HG03066 (cell line): ENCODE results near the gene RECK.
A peak's percentile ranks its signal among the peaks of the same experiment; 100 is the strongest.
"Not testable (repeated sequence)": the region's sequence is repeated elsewhere in the genome, so short reads cannot be mapped to it uniquely, and the experiment has no call there.

Source experiments
- ATAC-seq: cut with Tn5 transposase; IDR thresholded peaks from one replicate; pipeline ENCODE4 v1.9.1; 2021; ENCODE audit warnings: low read depth; ENCODE audit not compliant: unreplicated experiment

The RECK gene

DNA sequence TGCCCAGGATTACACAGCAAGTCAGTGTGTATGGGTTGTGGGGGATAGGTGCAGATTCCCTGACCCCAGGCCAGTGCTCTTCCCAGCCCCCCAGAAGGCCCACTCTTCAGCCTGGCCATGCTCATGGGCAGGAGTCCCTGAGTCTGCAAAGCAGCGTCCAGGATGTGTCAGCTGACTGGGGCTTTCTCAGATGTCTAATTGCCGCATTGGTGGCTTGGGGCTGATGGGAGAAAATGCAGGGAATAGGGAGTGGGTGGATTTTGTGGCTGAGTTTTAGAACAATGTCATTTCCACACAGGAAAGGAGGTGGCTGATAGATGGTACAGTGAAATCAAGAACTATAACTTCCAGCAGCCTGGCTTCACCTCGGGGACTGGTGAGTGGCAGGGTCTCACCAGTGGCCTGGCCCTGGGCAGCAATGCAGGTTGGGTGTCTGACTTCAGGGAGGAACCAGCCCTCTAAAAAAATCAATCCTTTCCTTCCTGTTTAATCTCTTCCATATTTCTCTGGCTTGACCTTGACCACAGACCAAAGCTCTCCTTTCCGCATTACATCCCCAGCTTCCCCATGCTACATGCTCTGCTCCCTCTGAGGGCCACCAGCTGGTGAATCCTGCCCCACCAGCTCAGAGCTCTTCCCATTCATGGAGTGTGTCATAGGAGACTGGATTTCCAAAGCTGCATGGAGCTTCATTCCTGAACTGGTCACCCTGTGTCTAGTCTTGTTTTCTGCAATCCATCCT, 114.0 kb downstream of the RECK start:
- ATAC-seq, result no peak

DNA sequence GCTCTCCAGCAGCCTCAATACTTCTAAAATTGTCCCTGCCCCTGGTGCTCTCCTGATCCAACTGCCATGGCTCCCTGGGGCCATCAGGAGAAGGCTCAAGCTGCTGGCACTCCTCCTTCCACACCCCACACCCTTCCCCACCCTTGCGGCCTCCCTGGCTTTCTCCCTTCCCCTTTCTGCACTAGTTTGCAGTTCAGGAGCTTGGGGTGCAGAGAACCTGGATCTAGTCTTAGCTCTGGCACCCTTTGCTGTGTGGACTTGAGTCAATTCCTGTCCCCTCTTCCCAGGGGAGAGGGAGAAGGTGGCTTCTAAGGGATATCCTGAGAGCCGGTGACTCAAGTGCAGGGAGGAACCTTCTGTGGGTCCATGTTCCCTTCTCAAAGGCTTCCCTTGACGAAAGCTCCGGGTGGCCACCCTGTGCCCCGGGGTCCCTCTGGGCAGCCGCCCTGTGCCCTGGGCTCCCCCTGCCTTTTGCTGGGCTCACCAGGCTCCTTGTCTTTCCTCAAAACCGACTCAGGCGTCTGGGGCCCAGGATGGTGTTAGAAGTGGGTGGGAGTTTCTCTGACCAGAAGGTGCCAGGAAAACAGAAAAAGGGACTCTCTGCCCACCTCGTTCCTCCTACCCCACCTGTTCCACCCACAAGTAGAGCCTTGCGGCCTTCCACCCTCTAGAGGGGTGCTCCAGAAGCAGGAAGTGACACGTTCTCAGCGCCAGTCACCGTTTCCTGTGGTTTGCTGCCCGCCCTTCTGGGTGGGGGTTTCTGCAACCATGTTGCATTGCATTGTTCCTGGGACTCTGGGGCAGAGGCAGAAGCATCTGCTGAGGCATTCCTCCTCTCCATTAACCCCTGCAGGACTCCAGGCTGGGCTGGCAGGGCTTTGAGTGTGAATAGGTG, 114.8 kb downstream of the RECK start:
- ATAC-seq, result peak; percentile 86

DNA sequence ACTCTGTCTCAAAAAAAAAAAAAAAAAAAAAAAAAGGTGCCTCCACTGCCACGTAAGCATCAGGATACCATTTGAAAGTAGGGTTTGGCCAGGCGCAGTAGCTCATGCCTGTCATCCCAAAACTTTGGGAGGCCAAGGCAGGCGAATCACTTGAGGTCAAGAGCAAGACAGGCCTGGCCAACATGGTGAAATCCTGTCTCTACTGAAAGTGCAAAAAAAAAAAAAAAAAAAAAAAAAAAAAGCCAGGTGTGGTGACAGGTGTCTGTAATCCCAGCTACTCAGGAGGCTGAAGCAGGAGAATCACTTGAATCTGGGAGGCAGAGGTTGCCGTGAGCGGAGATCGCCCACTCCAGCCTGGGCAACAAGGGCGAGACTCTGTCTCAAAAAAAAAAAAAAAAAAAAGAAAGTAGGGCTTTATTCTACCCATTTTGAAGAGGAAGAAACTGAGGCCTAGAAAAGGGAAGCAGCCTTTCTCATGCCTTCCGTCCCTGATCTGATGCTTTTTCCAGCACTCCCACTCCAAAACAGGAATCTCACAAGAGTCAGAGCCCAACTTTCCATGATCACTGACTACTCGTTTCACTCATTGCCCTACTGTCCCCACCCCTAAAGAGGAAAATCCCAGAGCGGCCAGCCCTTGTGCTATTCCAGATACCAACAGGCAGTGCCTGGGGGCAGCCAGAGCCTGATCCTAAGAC, 116.2 kb downstream of the RECK start:
- no peak for ATAC-seq

DNA sequence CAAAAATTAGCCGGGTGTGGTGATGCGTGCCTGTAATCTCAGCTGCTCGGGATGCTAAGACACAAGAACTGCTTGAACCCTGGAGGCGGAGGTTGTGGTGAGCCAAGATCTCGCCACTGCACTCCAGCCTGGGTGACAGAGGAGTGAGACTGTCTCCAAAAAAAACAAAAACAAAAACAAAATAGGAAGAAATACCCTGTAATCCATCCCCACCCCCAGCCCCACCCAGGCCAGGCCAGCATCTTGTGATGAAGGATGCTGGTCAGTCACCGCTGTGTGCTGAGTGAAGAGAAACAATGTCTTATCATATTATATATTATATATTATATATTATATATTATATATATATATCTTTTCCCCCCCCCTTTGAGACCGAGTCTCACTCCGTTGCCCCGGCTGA, 117.0 kb downstream of the RECK start:
- ATAC-seq, result no peak

DNA sequence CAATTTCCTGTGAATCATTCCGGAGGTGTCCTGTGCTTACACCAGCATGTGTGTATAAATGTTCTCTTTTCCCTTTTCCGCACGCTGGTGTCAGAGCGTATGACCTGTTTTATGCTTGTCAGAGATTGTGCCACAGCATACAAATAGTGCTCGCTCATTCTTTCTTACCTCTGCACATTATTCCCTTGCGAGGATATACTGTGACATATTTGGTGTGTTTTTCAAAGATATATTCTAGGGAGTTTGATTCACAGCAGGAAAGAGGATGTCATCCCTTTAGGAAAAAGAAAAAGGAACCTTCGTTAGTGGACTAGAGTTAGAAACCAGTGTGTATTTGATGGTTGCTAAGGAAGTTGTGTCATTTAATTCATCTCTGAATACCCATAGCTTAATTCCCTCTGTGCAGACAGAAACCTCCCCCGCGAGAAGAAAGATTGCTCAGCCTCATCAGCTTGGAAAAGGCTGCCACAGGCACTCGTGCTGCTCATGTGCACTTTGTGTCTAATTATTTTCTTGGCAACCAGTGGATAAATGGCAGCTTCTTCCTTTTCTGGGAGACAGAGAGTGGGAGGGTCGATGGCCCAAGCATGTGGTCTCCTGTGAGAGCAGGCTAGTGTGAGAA, 117.7 kb downstream of the RECK start:
- ATAC-seq, result no peak

DNA sequence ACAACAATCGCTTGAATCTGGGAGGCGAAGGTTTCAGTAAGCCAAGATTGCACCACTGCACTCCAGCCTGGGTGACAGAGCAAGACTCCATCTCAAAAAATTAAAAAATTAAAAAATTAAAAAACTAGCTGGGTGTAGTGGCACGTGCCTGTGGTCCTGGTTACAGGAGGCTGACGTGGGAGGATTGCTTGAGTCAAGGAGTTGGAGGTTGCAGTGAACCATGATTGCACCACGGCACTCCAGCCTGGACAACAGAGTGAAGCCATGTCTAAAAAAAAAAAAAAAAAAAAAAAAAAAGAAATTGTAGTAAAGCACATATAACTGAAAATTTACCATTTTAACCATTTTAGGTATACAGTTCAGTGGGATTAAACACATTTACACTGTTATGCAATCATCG, 119.4 kb downstream of the RECK start:
- no peak for ATAC-seq

DNA sequence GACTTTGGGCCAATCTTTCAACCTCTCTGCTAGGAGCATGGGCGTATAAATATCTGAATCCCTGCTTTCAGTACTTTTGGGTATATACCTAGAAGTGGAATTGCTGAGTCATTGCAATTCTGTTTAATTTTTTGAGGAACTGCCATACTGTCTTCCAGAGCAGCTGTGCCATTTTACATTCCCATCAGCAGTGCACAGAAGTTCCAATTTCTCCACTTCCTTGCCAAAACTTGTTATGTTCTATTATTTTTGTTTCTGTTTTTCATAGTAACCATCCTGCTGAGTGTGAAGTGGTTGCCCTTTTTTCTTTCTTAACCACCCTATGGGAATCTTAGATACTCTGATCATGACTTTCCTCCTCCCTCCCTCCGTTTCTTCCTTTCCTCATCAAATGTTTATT, 121.4 kb downstream of the RECK start:
- ATAC-seq, result no peak

DNA sequence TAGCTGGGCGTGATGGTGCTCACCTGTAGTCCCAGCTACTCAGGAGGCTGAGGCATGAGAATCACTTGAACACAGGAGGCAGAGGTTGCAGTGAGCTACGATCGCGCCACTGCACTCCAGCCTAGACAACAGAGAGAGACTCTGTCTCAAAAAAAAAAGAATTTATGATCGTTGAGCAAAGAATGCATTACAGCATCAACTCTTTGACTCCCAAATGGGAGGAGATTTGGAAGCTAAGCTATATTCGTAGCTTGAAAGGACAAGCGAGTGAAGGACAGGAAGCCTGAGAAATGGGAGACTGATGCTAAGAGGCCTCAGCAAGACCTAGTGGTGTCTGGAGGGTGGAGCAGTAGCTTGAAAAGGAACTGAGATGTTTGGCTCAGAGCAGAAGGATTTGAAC, 122.2 kb downstream of the RECK start:
- ATAC-seq, result no peak

DNA sequence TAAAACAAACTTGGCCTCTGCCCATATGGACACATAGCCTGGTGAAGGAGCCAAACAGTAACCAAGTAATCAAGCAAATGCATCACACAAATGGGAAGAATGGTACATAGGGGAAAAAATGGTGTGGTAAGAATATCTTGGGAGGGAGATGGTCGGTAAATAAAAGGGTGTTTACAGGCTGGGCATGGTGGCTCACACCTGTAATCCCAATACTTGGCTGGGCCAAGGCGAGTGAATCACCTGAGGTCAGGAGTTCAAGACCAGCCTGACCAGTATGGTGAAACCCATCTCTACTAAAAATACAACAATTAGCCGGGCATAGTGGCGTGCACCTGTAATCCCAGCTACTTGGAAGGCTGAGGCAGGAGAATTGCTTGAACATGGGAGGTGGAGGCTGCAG, 122.8 kb downstream of the RECK start:
- not testable (repeated sequence) for ATAC-seq

DNA sequence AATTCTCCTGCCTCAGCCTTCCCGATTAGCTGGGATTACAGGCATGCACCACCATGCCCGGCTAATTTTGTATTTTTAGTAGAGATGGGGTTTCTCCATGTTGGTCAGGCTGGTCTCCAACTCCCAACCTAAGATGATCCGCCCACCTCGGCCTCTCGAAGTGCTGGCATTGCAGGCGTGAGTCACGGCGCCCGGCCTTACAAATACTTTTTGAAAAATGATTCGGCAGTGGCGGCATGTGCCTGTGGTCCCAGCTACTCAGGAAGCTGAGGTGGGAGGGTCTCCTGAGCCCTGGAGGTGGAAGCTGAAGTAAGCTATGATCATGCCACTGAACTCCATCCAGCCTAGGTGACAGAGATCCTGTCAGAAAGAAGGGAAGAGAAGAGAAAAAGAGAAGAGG, 123.4 kb downstream of the RECK start:
- not testable (repeated sequence) for ATAC-seq

DNA sequence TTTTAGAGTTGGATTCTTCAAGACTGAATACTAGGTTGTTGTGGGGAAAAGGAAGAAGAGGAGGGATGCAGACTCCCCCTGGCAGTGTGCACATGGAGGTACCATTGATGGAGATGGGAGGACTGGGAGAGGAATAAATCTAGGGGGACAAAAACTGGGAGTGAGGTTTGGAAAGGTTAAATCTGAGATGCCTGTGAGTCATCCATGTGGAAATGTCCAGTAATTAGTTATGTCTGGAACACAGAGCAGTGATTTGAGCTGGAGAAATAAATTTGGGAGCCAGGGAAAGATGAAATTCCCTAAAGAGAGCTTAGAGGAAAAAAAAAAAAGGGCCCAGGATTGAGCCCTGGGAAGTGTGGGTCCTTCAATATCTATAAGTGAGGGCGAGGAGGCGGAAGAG, 124.5 kb downstream of the RECK start:
- ATAC-seq, result no peak

DNA sequence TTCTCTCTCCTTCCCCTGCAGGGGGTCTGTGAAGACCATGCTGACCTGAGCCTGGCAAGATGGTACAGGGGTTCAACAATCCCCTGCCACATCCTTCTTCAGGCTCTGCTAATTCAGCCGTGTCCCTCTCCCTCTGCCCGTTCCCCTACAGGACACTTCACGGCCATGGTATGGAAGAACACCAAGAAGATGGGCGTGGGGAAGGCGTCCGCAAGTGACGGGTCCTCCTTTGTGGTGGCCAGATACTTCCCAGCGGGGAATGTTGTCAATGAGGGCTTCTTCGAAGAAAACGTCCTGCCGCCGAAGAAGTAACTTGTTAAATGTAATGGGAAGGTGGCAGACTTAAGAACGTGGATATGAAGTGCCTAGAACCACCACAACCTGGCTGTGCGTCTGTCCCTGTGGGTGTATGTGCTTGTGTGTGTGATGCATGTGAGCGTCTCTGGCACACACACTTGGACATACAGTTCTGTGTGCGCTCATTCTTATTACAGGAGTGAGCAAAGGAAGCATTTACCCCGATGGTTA, 125.6 kb downstream of the RECK start:
- no peak for ATAC-seq

DNA sequence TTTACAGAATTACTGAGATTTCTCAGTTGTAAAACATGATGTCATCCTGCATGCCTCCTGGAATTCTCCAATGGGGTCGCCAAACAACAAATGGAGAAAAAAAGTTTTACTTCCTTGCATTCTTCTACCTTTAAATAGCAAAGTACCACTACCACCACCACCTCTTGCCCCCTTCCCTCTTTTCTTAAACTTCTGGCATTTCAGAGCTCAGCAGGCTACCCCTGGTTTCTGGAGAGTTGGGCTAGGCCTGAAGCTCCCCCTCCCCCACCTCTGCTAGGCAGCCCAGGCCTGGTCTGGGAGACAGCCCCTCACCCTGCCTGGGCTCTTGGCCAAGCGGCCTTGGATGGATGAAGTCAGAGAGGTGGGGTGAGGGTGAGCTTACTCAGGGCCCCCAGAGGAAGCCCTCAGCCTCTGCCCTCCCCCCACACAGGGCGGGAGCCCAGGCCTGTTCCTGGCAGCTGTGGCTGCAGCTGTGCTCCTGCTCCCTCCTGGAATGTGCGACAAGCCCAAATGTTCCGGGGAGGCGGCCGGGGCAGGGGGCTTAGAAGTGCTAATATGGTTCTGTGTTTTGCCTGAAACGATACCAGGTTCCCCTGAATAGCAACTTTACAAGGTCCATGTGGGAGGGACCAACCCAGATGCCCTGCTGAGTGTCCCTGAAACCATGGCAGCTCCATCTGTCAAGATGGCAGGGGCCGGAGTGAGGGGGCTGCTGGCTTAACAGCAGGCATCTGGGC, 126.5 kb downstream of the RECK start:
- no peak for ATAC-seq

DNA sequence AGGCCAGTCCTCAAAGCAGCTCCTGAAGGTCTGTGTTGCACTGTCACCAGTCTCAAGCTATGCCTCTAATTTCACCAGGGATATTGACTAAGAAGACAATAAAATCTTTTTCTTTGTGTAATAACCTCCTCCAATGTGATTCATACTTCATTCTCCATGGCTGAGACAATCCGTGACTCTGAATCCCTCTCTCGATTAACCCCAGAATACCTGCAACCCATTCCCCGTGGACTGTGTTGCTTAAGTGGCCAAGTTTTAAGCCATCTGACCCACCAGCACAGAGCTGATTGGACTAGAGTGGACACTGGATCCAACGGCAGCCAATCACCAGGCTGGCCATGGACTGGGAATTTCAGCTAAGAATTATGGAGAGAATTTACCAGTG, 127.1 kb downstream of the RECK start:
- no peak for ATAC-seq

DNA sequence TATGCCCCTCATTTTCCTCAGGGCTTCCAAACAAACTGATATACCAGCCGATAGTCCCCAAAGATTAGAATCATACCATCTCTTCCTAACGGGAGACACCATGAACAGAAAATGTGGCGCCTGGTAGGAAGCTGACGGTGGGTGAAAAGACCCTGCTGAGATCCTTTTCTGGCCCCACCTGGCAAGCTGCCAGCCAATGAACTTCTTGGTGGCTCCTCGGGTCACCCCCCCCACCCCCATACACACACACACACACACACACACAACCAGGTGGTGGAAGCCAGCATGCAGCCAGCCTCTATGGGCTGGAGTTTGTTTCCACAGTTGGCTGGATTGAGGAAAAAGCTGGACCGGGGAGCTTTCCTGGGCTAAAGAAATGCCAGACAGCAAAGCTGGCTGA, 127.7 kb downstream of the RECK start:
- no peak for ATAC-seq

DNA sequence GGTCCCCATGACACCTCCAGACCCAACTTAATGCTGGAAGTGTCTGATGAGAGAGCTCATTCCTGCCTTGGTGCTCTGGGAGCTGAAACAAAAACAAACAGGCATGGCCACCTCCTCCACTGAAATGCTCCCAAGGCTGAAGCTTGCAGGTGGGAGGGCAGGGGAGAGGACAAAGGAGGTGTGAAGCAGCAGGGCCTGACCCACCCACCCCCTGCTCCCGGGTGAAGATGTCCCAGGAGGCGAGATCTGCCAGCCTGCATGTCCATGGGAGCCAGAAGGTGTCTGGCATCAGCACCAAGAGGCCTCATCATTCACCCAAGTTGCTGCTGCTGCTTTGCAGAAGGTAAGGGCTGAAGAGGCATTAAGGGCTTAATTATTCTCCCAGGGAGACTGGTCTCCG, 128.3 kb downstream of the RECK start:
- ATAC-seq, result no peak

DNA sequence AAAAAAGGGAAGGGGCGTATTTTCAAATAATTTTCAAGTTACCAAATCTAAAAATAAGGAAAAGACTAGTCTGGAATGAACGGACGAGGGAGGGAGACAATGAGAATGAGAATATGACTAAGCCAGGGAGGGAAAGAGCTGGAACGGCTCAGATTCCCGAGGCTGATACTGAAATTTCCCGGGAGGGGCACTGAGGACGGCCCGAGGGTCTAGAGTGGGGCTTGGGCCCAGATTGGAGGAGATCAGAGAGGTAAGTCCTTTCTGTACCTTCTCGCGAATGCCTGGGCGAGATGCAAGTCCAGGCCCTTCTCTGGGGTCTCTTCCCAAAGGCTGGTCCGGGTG, 129.1 kb downstream of the RECK start:
- ATAC-seq, result no peak

DNA sequence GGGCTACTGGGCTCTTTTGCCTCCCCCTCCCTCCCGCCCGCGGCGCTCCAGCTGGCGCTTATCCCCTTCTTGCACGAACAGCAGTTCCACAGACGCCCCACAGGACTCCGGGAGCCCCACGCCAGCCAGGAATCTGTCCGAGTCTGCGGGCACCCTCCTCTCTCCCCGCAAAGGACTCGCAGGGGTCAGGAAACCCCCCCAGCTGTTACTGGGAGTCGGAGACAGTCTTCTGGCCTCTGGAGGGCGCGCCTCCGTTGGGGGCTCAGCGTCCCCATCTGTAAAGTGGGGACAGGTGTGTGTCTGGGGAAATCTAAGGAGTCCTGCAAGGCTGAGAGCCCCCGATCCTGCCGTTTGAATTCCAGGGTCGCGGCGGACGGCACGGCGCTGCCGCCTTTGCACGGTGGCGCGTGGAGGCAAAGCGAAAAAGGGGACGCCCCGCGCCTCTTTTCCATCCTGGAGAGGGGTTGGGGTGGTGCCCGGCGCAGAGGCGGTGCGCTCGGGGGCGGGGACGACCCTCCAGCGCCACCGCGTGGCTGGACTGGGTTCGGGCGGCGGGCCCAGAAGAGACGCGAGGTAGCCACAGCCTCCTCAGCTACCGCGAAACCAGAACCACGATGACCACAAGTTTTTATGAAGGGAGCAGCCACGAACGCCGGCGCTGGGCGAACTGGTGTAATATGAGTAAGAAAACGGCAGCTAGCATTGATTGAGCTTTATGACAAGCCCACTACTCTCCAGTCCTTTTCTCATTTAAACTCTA, 129.6 kb downstream of the RECK start:
- peak; percentile 66 for ATAC-seq

DNA sequence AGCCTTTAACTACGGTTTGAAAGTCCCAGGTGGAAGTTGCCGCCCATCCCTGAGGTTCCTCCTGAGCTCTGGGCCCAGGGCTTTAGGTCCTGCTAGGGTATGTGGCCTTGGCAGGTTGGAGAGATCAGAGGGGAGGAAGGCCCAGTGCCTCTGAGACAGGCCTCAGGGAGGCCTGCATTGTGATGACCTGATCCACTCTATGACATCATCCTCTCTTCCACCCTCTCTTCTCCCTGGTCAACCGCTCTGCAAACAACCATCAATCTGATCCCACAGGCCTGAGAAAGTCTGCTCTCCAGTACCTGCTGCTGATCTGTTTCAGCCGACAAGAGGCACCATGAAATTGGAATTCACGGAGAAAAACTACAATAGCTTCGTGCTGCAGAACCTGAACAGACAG, 132.5 kb downstream of the RECK start, which contains the start of gene CCIN:
CCIN (plus strand) TSS at position 223 of the 400 bp plus-strand sequence; CDS start at position 338, 115 bp downstream.
- no peak for ATAC-seq
